Prostate gland (tissue), 2 donors: ENCODE results near the gene DMGDH. TPM values are rescaled to one million over a fixed set of nuclear protein-coding genes. Genes with fewer than 3 reads are reported as not detected.
A peak's percentile ranks its signal among the peaks of the same experiment; 100 is the strongest.

Source experiments
- DNase-seq: peaks from one replicate; pipeline ENCODE4 v3.0.0-alpha.2; 2019; ENCODE audit warnings: low spot score
- H3K27ac ChIP-seq, 2 donors: fragments of 200-600 bp; sonication (generic); 2 replicates each; pipeline ENCODE4 v1.5.1; 2017 to 2019
- H3K27me3 ChIP-seq: fragments of 200-600 bp; sonication (generic); replicated peaks from 2 replicates; pipeline ENCODE4 v1.5.1; 2019; ENCODE audit not compliant: insufficient read depth
- H3K36me3 ChIP-seq, 2 donors: fragments of 200-600 bp; sonication (generic); 1 replicate in 1 of 2; 2 replicates in 1 of 2; pipeline versions ENCODE4 v1.5.1 to v1.8.1; 2017 to 2019
- H3K4me1 ChIP-seq: fragments of 200-600 bp; sonication (generic); replicated peaks from 2 replicates; pipeline ENCODE4 v1.5.1; 2019
- H3K4me3 ChIP-seq, 2 donors: fragments of 200-600 bp; sonication (generic); 2 replicates each; pipeline ENCODE4 v1.5.1; 2017 to 2019
- H3K9me3 ChIP-seq: fragments of 200-600 bp; sonication (generic); 2 replicates; pipeline ENCODE4 v1.5.1; 2017
- CTCF ChIP-seq, 4 experiments: fragments of 200-600 bp in 2 of 4; fragments of 450-650 bp in 2 of 4; sonication (generic) in 2 of 4; IDR thresholded peaks; 1 replicate in 3 of 4; 2 replicates in 1 of 4; pipeline ENCODE4 v1.5.1; 2016 to 2019; ENCODE audit warnings: antibody characterized with exemption in 4 of 4, mild to moderate bottlenecking in 2 of 4, moderate library complexity in 2 of 4
- POLR2A ChIP-seq: fragments of 450-650 bp; IDR thresholded peaks from one replicate; pipeline ENCODE4 v1.6.1; 2016; ENCODE audit warnings: antibody characterized with exemption, mild to moderate bottlenecking
- POLR2AphosphoS5 ChIP-seq: sonication (generic); formaldehyde crosslinking; IDR thresholded peaks from one replicate; pipeline ENCODE4 v1.6.1; 2017; ENCODE audit warnings: antibody characterized with exemption
- WGBS: methylation state at CpG from one replicate; pipeline ENCODE4 v1.1.5; 2018; 5-methylcytosine and 5-hydroxymethylcytosine counted together
- intact Hi-C: fragments of 100-400 bp; cut with DNase I; formaldehyde crosslinking; loops from one replicate; pipeline ENCODE4 v1.14.2; 2022
- total RNA-seq, 2 donors: library from RNA; depleted of rRNA; stranded (reverse); fragments of >200 nt; gene quantifications; one replicate each; pipeline ENCODE4 v1.1.0, GENCODE V29; 2016

Gene DMGDH
- total RNA-seq, 2 donors from 2014 or later, result 0.77 to 9.9 TPM

- intact Hi-C loops, result no loop called here
- H3K27me3 ChIP-seq, result peaks cover 16% of the 10 kb centered on the region
- DNase-seq, result no peak
Observed at GRCh38 chr5:79109527-79110492, 40.3 kb upstream of the DMGDH start.

GRCh38 chr5:79108792-79109191 is 39.3 kb upstream of the DMGDH start:
- no peak overlapping the region for H3K27ac ChIP-seq
- intact Hi-C loops, result no loop called here

More at GRCh38 chr5:79109527-79110492, 40.3 kb upstream of the DMGDH start:
- Histone ChIP-seq H3K4me1 (no peaks in the 10 kb centered on the region), H3K27ac (no peak overlapping the region), H3K4me3 (no peak overlapping the region), H3K36me3 (no peaks in the 10 kb centered on the region), H3K9me3 (no peaks in the 10 kb centered on the region)
- WGBS, result 70% methylated on average over 15 of the region's 15 CpGs
- TF ChIP-seq CTCF (IDR thresholded peaks at IDR 0.05) (no peak), POLR2AphosphoS5 (no peak), POLR2A (no peak)

DNA sequence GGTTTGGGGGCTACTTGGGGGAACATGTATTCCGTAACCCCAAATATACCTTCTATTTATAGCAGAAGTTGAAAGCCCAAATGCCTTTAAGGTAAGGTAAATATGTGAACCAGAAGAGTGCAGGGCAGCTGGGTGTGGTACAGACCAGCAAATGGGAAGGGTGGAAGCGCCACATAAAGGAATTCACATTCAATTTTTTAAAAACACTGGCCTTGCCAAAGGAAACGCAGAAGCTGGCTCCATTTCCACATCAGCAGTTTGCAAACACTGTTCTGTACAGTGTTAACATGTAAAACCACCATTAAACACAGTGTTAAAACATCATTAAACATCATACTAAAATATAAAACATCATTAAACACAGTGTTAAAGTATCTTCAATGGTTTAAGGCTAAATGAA is 38.6 kb upstream of the DMGDH start:
- Histone ChIP-seq H3K4me1 (no peaks in the 10 kb centered on the region), H3K27ac (no peak overlapping the region), H3K36me3 (no peaks in the 10 kb centered on the region), H3K9me3 (no peaks in the 10 kb centered on the region), H3K27me3 (peaks cover 15% of the 10 kb centered on the region), H3K4me3 (no peak overlapping the region)
- WGBS, result 53% methylated on average over 3 of the region's 3 CpGs
- TF ChIP-seq POLR2A (no peak), CTCF (IDR thresholded peaks at IDR 0.05) (no peak), POLR2AphosphoS5 (no peak)
- intact Hi-C loops, result no loop called here
- peak; percentile 11 for DNase-seq

More at GRCh38 chr5:79108792-79109191, 39.3 kb upstream of the DMGDH start:
- 73% methylated on average over 8 of the region's 8 CpGs for WGBS
- no peak for DNase-seq
- no peaks in the 10 kb centered on the region for H3K9me3 ChIP-seq
- TF ChIP-seq POLR2AphosphoS5 (no peak), POLR2A (no peak), CTCF (IDR thresholded peaks at IDR 0.05) (no peak)
- peaks cover 15% of the 10 kb centered on the region for H3K27me3 ChIP-seq
- no peaks in the 10 kb centered on the region for H3K4me1 ChIP-seq
- no peak overlapping the region for H3K4me3 ChIP-seq
- no peaks in the 10 kb centered on the region for H3K36me3 ChIP-seq

- no peak for DNase-seq
- TF ChIP-seq POLR2AphosphoS5 (no peak), CTCF (IDR thresholded peaks at IDR 0.05) (no peak), POLR2A (no peak)
- Histone ChIP-seq H3K4me1 (no peaks in the 10 kb centered on the region), H3K27me3 (peaks cover 11% of the 10 kb centered on the region), H3K9me3 (no peaks in the 10 kb centered on the region), H3K4me3 (no peak overlapping the region), H3K27ac (no peak overlapping the region), H3K36me3 (no peaks in the 10 kb centered on the region)
- intact Hi-C loops, result no loop called here
- 78% methylated on average over 7 of the region's 7 CpGs for WGBS
Observed at GRCh38 chr5:79107020-79107796, 37.7 kb upstream of the DMGDH start.
